Transverse colon (tissue), 3 donors: ENCODE measurements around the gene CAMTA1.

ENCODE experiments used
- POLR2A ChIP-seq: fragments of 450-650 bp; IDR thresholded peaks from one replicate; pipeline ENCODE4 v1.6.1; 2016; ENCODE audit warnings: antibody characterized with exemption, mild to moderate bottlenecking, moderate library complexity
- TF ChIP-seq, protein P1 (sequence below), 5 experiments: fragments of 200-600 bp in 3 of 5; fragments of 450-650 bp in 2 of 5; sonication (generic) in 3 of 5; IDR thresholded peaks; 1 replicate in 2 of 5; 2 replicates in 3 of 5; pipeline ENCODE4 v1.5.1; 2016 to 2017; ENCODE audit warnings: antibody characterized with exemption in 5 of 5, inconsistent platforms in 3 of 5, mild to moderate bottlenecking in 2 of 5, moderate library complexity in 1 of 5

DNA sequence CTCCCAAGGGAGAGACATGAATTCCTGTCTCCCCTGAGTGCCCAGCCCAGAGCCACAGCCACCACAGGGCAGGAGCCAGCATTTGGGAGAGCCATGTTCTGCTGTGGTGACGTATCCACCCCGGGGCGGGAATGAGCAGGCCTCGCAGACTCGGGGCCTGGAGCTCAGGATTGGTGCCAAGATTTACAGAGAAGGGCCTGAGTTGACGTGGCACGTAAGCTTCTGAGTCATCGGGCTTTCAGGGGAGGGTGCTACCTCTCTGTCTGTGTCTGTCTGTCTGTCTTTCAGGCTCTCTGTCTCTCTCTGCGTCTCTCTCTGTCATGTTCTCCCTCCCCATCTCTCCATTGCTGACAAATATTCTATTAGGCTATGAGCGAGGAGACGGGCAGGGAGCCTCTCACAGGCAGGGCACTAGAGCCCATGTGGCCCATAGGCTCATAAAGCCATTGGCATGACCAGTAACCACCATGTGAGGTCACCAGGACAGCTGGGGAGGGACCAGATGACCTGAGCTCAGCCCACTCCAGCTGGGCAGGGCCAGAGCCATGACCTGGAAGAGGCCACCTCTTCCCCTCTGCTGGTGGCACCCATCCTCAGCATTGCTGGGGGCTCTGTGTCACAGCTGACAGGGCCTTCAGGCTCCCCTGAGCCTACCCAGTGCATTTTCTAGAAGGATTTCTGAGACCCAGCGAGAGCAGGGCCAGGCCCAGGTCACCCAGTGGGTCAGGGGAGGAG is 685.8 kb downstream of the CAMTA1 start:
- TF ChIP-seq, protein P1, sequence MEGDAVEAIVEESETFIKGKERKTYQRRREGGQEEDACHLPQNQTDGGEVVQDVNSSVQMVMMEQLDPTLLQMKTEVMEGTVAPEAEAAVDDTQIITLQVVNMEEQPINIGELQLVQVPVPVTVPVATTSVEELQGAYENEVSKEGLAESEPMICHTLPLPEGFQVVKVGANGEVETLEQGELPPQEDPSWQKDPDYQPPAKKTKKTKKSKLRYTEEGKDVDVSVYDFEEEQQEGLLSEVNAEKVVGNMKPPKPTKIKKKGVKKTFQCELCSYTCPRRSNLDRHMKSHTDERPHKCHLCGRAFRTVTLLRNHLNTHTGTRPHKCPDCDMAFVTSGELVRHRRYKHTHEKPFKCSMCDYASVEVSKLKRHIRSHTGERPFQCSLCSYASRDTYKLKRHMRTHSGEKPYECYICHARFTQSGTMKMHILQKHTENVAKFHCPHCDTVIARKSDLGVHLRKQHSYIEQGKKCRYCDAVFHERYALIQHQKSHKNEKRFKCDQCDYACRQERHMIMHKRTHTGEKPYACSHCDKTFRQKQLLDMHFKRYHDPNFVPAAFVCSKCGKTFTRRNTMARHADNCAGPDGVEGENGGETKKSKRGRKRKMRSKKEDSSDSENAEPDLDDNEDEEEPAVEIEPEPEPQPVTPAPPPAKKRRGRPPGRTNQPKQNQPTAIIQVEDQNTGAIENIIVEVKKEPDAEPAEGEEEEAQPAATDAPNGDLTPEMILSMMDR (IDR thresholded peaks at IDR 0.05), result no peak
- no peak for TF ChIP-seq POLR2A
